Astrocyte of the cerebellum (primary cell): Measurements from ENCODE around the gene AQP12B.

Source experiments
- DNase-seq: peaks from one replicate; pipeline ENCODE4 v3.0.0-alpha.2; 2011; ENCODE audit warnings: low read depth
- H3K4me3 ChIP-seq: 2 replicates; pipeline ENCODE4 v1.5.1; 2011; ENCODE audit warnings: mild to moderate bottlenecking, low read depth, low read length, moderate library complexity
- CTCF ChIP-seq: IDR thresholded peaks from 2 replicates; pipeline ENCODE4 v1.5.1; 2012; ENCODE audit warnings: low read length, low read depth, moderate library complexity, mild to moderate bottlenecking; ENCODE audit errors: missing control alignments
- in situ Hi-C: cut with HindIII; loops from 2 replicates; pipeline ENCODE4 v1.10.0; 2017; ENCODE audit warnings: low sequenced_read_pairs

Gene AQP12B

GRCh38 chr2:240637901-240638345, 44.8 kb downstream of the AQP12B start:
- no peak for TF ChIP-seq CTCF
- no peak for DNase-seq
- no peak overlapping the region for H3K4me3 ChIP-seq
- in situ Hi-C loops = no loop called here

- no peak for DNase-seq
- no peak for TF ChIP-seq CTCF
- H3K4me3 ChIP-seq = no peak overlapping the region
- in situ Hi-C loops = no loop called here
Observed at GRCh38 chr2:240637116-240637900, 45.4 kb downstream of the AQP12B start.

GRCh38 chr2:240636563-240637115, 46.0 kb downstream of the AQP12B start:
- DNase-seq = no peak
- in situ Hi-C loops = no loop called here

GRCh38 chr2:240635998-240636547, 46.6 kb downstream of the AQP12B start:
- in situ Hi-C loops = no loop called here
- no peak for TF ChIP-seq CTCF
- no peak for DNase-seq
- H3K4me3 ChIP-seq = no peak overlapping the region

More at GRCh38 chr2:240636563-240637115, 46.0 kb downstream of the AQP12B start:
- TF ChIP-seq CTCF = no peak
- no peak overlapping the region for H3K4me3 ChIP-seq

GRCh38 chr2:240635121-240635997, 47.3 kb downstream of the AQP12B start:
- TF ChIP-seq CTCF = no peak

GRCh38 chr2:240632306-240632721, 50.4 kb downstream of the AQP12B start:
- no peak for DNase-seq
- in situ Hi-C loops = no loop called here
- H3K4me3 ChIP-seq = no peak overlapping the region
- no peak for TF ChIP-seq CTCF

More at GRCh38 chr2:240635121-240635997, 47.3 kb downstream of the AQP12B start:
- DNase-seq = no peak
- in situ Hi-C loops = no loop called here
- no peak overlapping the region for H3K4me3 ChIP-seq
